Prostate gland (tissue), 2 donors: ENCODE measurements around the gene ADAMTS17.

Source experiments
- CTCF ChIP-seq, 4 experiments: fragments of 200-600 bp in 2 of 4; fragments of 450-650 bp in 2 of 4; sonication (generic) in 2 of 4; IDR thresholded peaks; 1 replicate in 3 of 4; 2 replicates in 1 of 4; pipeline ENCODE4 v1.5.1; 2016 to 2019; ENCODE audit warnings: antibody characterized with exemption in 4 of 4, mild to moderate bottlenecking in 2 of 4, moderate library complexity in 2 of 4
- POLR2A ChIP-seq: fragments of 450-650 bp; IDR thresholded peaks from one replicate; pipeline ENCODE4 v1.6.1; 2016; ENCODE audit warnings: antibody characterized with exemption, mild to moderate bottlenecking

DNA sequence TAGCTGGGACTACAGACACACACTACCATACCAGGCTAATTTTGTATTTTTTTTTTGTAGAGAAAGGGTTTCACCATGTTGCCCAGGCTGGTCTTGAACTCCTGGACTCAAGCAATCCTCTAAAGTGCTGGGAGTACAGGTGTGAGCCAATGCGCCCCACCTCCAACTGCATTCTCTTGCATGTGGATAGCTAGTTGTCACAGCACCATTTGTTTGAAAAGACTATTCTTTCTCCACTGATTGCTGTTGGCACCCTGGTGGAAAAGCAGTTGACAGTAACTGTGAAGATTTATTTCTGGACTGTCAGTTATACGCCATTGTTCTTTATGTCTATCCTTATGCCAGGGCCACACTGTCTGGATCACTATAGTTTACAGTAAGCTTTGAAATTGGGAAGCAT is 303.9 kb downstream of the ADAMTS17 start:
- no peak for TF ChIP-seq POLR2A
- TF ChIP-seq CTCF (IDR thresholded peaks at IDR 0.05) = no peak
